Hindlimb muscle (tissue), 1 donor: Measurements from ENCODE around the gene KIAA0232. TPM values are rescaled to one million over a fixed set of nuclear protein-coding genes. Genes with fewer than 3 reads are reported as not detected.
"Not testable (repeated sequence)": the region's sequence is repeated elsewhere in the genome, so short reads cannot be mapped to it uniquely, and the experiment has no call there.

Experiments
- DNase-seq: peaks from one replicate; pipeline ENCODE4 v3.0.0-alpha.2; 2013
- polyA plus RNA-seq: library from polyadenylated mRNA; unstranded; fragments of 120-200 nt; gene quantifications from one replicate; pipeline ENCODE4 v1.2.1, GENCODE V29; 2013; ENCODE audit not compliant: insufficient read length

KIAA0232 gene
- polyA plus RNA-seq, 1 donor, result 17.2 TPM

DNA sequence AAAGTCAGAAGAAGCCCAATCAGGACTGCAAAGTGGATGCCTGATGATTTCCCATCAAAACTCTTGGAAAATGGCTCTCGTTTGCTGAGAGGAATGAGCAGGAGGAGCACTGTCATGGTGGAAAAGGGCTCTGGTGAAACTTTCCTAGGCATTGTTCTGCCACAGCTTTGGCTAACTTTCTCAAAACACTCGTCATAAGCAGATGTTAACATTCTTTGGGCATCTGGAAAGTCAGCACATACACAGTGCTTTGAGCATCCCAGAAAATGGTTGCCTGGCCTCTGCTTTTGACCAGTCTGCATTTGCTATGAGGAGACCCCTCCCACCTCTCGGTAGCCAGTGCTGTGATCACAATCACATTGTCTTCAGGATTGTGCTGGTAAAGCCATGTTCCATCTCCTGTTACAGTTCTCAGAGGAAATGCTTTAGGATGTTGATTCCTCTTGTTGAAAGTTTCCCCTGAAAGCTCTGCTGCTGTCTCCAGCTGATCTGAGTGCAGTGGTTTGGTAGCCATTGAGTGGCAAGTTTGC is 101.9 kb downstream of the KIAA0232 start:
- DNase-seq, result no peak

GRCh38 chr4:6885953-6886557 is 103.5 kb downstream of the KIAA0232 start:
- DNase-seq, result no peak

DNA sequence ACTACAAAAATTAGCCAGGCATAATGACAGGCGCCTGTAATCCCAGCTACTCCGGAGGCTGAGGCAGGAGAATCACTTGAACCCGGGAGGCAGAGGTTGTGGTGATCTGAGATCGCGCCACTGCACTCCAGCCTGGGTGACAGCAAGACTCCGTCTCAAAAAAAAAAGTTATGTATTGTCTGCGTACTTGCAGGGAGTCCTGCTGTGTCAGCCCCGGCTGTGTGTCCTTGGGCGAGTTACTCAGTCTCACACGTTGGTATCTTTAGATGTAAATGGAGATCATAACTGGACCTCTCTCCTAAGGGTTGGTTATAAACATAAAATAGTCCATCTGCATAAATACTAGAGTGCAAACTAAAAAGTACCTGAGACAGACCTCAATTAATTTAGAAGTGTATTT is 104.4 kb downstream of the KIAA0232 start:
- DNase-seq, result no peak

DNA sequence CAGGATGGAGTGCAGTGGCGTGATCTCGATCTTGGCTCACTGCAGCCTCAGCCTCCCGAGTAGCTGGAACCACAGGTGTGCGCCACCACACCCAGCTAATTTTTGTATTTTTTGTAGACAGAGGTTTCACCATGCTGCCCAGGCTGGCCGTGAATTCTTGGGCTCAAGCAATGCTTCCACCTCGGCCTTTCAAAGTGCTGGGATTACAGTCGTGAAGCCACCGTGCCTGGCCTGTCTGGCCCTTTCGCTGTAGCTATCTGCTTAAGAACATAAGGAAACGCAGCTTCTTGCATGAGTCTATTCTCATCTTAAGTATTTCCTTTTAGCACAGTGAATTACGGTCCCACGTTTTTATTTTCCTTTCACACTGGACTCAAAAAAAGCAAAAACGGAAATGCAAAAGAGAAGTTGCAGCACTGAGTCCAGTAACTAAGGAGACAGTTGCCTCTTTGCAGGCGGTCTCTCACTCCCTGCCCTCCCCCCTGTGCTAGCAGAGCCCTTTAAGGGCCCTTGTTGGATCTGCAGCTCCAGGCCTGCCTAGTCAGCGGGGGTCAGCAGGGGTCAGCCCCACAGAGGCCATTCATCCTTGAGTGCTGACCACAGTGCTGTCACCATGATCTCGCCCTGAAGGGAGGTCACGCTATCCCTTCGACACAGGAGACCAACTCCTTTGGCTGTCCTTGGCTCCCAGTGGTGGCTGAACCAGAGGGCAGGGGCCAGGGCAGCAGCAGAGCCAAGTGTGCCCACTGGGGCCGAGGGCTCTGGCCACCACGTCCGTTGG is 105.3 kb downstream of the KIAA0232 start:
- no peak for DNase-seq

GRCh38 chr4:6888506-6889071 is 106.1 kb downstream of the KIAA0232 start:
- no peak for DNase-seq

- no peak for DNase-seq
These were observed 106.7 kb downstream of the KIAA0232 start for GRCh38 chr4:6889101-6889735.

DNA sequence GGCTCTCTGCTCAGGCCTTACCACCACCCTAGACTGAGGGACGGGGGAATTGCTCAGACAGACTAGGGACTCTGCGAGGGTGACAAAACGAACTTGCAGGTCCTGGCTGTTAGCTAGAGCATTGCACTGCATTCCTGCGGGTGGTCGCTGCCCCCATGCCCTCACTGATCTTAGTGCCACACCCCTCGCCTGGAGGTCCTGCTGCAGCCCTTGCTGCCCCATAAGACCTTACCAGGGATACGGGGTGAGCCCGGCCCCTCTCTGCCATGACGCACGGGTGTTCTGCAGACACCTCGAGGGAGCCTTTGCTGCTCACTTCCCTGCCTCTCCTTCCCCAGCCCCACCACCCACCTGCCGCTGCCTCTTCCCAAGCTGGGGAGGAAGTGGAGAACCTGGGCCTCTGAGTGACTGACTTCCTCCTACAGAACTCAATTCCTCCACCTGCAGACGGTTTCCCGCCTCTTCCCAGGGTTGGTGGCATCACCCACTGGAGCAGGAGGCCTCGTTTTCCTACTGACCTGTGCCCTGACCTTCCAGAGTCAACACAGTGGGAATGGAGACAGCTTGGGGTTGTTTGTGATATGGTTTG is 107.3 kb downstream of the KIAA0232 start:
- no peak for DNase-seq

GRCh38 chr4:6890358-6890757 is 107.8 kb downstream of the KIAA0232 start:
- no peak for DNase-seq

- DNase-seq, result not testable (repeated sequence)
These were observed 108.4 kb downstream of the KIAA0232 start for GRCh38 chr4:6890971-6891370.

DNA sequence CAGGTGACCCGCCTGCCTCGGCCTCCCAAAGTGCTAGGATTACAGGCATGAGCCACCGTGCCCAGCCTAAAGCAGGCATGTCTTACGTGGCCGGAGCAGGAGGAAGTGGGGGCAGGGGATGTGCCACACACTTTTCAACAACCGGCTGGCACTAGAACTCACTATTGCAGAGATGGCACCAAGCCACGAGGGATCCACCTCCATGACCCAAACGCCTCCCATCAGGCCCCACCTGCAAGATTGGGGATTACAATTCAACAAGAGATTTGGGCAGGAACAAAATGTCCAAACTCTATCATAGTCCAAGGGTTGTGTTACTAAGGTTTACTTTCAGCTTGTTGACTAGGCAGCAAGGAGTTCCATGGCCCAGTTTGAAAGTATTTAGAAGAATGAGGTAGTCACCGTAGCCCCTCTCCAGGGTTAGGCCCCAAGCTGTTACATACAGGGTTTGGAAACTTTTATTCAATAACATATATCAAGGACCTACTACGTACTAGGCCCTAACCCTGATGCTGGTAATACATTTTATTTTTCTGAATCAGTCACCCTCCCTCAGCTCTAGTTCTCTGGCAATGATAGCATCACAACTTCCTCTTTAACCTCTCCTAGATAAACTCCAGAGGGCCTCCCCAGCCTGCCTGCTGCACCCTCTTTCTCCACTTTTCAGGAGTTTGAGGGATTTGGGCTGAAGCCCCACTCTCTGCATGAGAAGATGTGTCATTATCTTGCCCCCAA is 109.1 kb downstream of the KIAA0232 start:
- DNase-seq, result no peak

DNA sequence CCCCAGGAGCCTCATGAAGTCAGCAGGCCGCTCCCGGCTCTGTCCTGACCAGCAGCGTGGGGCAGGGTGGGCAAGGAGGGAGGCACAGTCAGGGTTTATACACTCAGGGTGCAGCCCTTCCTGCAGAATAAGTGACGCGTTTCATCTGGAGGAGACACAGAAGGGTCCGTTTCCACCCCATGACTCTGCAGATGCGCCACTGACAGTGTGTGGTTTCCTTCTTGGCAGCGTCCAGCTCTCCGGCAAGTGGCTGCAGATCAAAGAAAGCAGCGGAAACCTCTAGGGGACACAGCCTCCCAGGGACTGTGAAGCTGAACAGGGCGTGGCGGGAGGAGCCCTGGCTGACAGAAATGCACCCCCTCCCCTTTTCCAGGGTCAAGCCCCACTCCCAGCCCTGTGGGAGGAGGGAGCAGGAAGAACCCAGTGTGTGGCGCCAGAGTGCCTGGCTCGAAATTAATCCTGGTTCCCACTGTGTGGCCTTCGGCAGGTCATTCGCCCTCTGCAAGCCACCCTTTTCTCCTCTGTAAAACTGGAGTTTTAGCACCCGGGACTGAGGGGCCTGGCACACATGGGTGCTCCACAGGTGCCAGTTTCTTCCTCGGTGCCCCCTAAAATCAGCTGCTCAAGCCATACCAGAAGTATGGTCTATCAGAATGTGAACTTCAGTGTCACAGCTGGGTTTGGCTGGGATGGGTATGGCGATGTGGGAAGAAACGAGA is 109.8 kb downstream of the KIAA0232 start:
- no peak for DNase-seq

DNA sequence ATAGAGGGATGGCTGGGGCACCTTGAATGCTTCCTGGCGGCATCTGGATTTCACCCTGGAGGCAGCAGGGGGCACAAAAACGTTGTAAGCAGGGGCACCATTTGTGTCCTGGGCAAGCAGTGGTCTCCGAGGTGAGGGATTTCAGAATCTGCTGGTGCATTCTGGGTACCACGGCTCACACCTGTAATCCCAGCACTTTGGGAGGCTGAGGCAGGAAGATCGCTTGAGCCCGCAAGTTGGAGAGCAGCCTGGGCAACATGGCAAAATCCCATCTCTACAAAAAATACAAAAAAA is 110.3 kb downstream of the KIAA0232 start:
- DNase-seq, result no peak

- no peak for DNase-seq
These were observed 111.0 kb downstream of the KIAA0232 start for GRCh38 chr4:6893449-6894085.

- no peak for DNase-seq
These were observed 111.6 kb downstream of the KIAA0232 start for GRCh38 chr4:6894086-6894478.

DNA sequence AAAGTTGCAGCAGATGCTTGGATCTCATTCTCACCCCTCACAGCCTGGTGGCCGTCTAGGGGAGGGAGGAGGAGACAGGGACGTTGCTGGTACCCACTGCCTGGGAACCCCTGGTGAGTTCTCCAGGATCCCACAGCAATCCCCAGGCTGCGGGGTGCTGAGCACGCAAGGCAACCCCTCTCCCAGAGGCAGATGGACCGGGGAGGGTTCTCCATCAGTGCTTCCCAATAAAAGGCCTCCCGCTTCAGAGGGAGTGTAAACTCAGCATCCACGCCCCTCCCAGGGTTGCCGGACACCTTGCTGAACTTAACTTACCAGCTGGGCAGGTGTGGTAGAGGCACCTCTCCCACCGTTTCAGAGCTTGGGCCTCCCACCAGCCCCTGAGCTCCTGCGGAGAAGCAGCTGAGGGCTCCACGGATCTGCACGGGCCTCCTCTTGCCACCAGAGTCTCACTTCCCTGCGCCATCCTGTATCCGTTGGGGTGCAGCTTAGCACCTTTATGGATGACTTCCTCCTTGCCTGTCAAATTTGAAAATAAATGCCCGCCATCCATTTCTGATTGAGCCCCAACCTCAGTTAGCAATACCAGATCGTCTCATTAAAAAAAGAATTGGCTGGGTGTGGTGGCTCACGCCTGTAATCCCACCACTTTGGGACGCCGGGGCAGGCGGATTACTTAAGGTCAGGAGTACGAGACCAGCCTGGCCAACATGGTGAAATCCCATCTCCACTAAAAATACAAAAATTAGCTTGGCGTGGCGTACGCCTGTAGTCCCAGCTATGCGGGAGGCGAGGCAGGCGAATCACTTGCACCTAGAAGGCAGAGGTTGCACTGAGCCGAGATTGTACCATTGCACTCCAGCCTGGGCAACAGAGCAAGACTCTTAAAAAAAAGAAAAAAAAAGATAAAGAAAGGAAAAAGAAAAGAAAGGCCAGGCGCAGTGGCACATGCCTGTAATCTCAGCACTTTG is 112.3 kb downstream of the KIAA0232 start:
- no peak for DNase-seq

DNA sequence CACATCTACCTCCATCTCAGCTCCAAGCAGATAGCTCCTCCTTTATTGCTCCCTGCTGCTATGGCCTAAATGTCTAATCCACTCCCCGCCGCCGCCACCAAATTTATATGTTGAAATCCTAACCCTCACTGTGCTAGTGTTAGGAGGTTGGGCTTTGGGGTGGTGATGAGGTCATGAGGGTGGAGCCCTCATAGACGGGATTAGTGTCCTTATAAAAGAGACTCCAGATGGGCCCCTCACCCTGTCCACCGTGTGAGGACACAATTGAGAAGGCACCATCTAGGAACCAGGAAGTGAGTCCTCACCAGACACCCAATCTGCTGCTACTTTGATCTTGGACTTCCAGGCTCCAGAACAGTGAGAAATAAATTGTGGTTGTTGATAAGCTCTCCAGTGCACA is 113.5 kb downstream of the KIAA0232 start:
- no peak for DNase-seq

DNA sequence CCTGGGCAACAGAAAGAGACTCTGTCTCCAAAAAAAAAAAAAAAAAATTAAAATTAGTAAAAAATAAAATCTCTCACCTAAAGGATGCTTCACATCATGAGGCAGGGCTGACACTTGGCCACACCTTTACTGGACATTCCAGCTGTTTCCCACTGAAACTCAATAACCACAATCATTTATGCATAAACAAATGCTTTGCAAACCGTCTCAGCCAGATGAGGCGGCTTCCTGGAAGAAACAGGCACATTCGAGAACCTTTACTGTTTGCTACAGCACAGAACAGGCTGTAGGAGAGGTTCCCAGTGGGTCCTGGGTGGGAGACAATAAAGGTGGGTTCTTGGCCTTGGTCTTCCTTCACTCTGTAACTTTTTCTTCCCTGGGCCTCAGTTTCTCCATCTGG is 116.2 kb downstream of the KIAA0232 start:
- DNase-seq, result no peak

GRCh38 chr4:6900181-6900812 is 117.8 kb downstream of the KIAA0232 start:
- no peak for DNase-seq

GRCh38 chr4:6900956-6901355 is 118.4 kb downstream of the KIAA0232 start:
- DNase-seq, result no peak
